GM23338 (cell line): Measurements from ENCODE around the gene HSPA12A. TPM values are rescaled to one million over a fixed set of nuclear protein-coding genes. Genes with fewer than 3 reads are reported as not detected.

ENCODE experiments used
- ATAC-seq: fragments of 200-7000 bp; cut with Tn5 transposase; 3 replicates; pipeline ENCODE4 v1.9.1; 2020
- DNase-seq: peaks from one replicate; pipeline ENCODE4 v3.0.0-alpha.2; 2015; ENCODE audit warnings: low spot score
- H2AFZ ChIP-seq: fragments of 200-600 bp; sonication (generic); 2 replicates; pipeline ENCODE4 v1.8.0; 2016; ENCODE audit warnings: antibody characterized with exemption, mild to moderate bottlenecking, moderate library complexity
- H3F3A ChIP-seq: fragments of 200-600 bp; sonication (generic); replicated peaks from 2 replicates; pipeline ENCODE4 v1.8.0; 2017; ENCODE audit warnings: antibody characterized with exemption, mixed run types, low read depth
- H3K27ac ChIP-seq: fragments of 200-600 bp; sonication (generic); 2 replicates; pipeline ENCODE4 v1.6.1; 2016; ENCODE audit warnings: low read depth
- H3K27me3 ChIP-seq: fragments of 200-600 bp; sonication (generic); 2 replicates; pipeline ENCODE4 v1.8.0; 2016; ENCODE audit warnings: mild to moderate bottlenecking, mixed run types, moderate library complexity; ENCODE audit not compliant: insufficient read depth
- H3K36me3 ChIP-seq: fragments of 200-600 bp; sonication (generic); 2 replicates; pipeline ENCODE4 v1.8.0; 2016; ENCODE audit warnings: mild to moderate bottlenecking; ENCODE audit not compliant: insufficient read depth
- H3K4me1 ChIP-seq: fragments of 200-600 bp; sonication (generic); 2 replicates; pipeline ENCODE4 v1.8.0; 2016; ENCODE audit warnings: mild to moderate bottlenecking, moderate library complexity; ENCODE audit not compliant: insufficient read depth
- H3K4me2 ChIP-seq: fragments of 200-600 bp; sonication (generic); 2 replicates; pipeline ENCODE4 v1.7.1; 2017; ENCODE audit warnings: mixed run types
- H3K4me3 ChIP-seq: fragments of 200-600 bp; sonication (generic); 2 replicates; pipeline ENCODE4 v1.6.1; 2016; ENCODE audit warnings: mixed run types
- H3K79me2 ChIP-seq: fragments of 200-600 bp; sonication (generic); replicated peaks from 2 replicates; pipeline ENCODE4 v1.8.0; 2017; ENCODE audit warnings: mild to moderate bottlenecking; ENCODE audit not compliant: insufficient read depth
- H3K9me2 ChIP-seq: fragments of 200-600 bp; sonication (generic); 2 replicates; pipeline ENCODE4 v1.8.0; 2017; ENCODE audit not compliant: insufficient read depth
- H4K20me1 ChIP-seq: fragments of 200-600 bp; sonication (generic); replicated peaks from 2 replicates; pipeline ENCODE4 v1.8.0; 2017; ENCODE audit warnings: mild to moderate bottlenecking; ENCODE audit not compliant: insufficient read depth
- H3K27ac Mint-ChIP-seq: 2 replicates; pipeline ENCODE4 v1.8.0; 2020; ENCODE audit warnings: inconsistent platforms, mild to moderate bottlenecking, moderate library complexity, mixed read lengths
- H3K27me3 Mint-ChIP-seq: 3 replicates; pipeline ENCODE4 v1.8.0; 2022; ENCODE audit warnings: low read depth, mild to moderate bottlenecking, moderate library complexity, mixed read lengths, inconsistent platforms; ENCODE audit not compliant: insufficient read depth, poor library complexity
- H3K36me3 Mint-ChIP-seq: 3 replicates; pipeline ENCODE4 v1.8.0; 2021; ENCODE audit warnings: low read depth, mild to moderate bottlenecking, inconsistent platforms, moderate library complexity, mixed read lengths
- H3K4me1 Mint-ChIP-seq: 3 replicates; pipeline ENCODE4 v1.8.0; 2020; ENCODE audit warnings: mild to moderate bottlenecking, inconsistent platforms, mixed read lengths
- H3K4me3 Mint-ChIP-seq: 3 replicates; pipeline ENCODE4 v1.8.0; 2021; ENCODE audit warnings: moderate library complexity, mild to moderate bottlenecking, inconsistent platforms, mixed read lengths
- H3K9me3 Mint-ChIP-seq: 3 replicates; pipeline ENCODE4 v1.8.0; 2020; ENCODE audit warnings: moderate library complexity, mild to moderate bottlenecking, inconsistent platforms, mixed read lengths
- CTCF ChIP-seq, 2 experiments: fragments of 200-600 bp in 1 of 2; sonication (generic) in 1 of 2; conservative IDR thresholded peaks; 2 replicates each; pipeline versions ENCODE4 v1.5.1 to v1.6.1; 2016 to 2017; ENCODE audit warnings: antibody characterized with exemption in 2 of 2, low read depth in 2 of 2, mild to moderate bottlenecking in 2 of 2, moderate library complexity in 1 of 2
- ETS1 ChIP-seq: IDR thresholded peaks from 2 replicates; pipeline ENCODE4 v1.6.1; 2016; ENCODE audit warnings: antibody characterized with exemption
- EZH2phosphoT487 ChIP-seq: fragments of 200-600 bp; sonication (generic); IDR thresholded peaks from one replicate; pipeline ENCODE4 v1.8.1; 2018; ENCODE audit warnings: antibody characterized with exemption; ENCODE audit not compliant: unreplicated experiment
- JUNB ChIP-seq: IDR thresholded peaks from one replicate; pipeline ENCODE4 v1.6.1; 2016; ENCODE audit warnings: antibody characterized with exemption; ENCODE audit not compliant: unreplicated experiment
- NANOG ChIP-seq: IDR thresholded peaks from 2 replicates; pipeline ENCODE4 v1.6.1; 2016; ENCODE audit warnings: antibody characterized with exemption, borderline replicate concordance
- POLR2AphosphoS5 ChIP-seq: IDR thresholded peaks from 2 replicates; pipeline ENCODE4 v1.6.1; 2016; ENCODE audit warnings: antibody characterized with exemption, low read depth
- REST ChIP-seq: IDR thresholded peaks from one replicate; pipeline ENCODE4 v1.6.1; 2018; ENCODE audit warnings: antibody characterized with exemption; ENCODE audit not compliant: unreplicated experiment
- polyA plus RNA-seq: library from polyadenylated mRNA; unstranded; fragments of >200 nt; fragmentation: Nextera tagmentation; extraction: Ambion mirVana; gene quantifications from 2 replicates; pipeline ENCODE4 v1.2.1, GENCODE V29; 2016
- total RNA-seq: library from RNA; depleted of rRNA; stranded (reverse); fragments of >200 nt; shearing (Covaris generic); gene quantifications from 2 replicates; pipeline ENCODE4 v1.2.3, GENCODE V29; 2014

The HSPA12A gene
- total and polyA plus RNA-seq, 2 experiments from 2014 or later, result 4.4 to 6.3 TPM

- Mint-ChIP-seq H3K27ac (no peak overlapping the region), H3K27me3 (peaks cover 2% of the 10 kb centered on the region), H3K4me1 (no peaks in the 10 kb centered on the region; the same call in 2 of the 3 replicates), H3K9me3 (no peaks in the 10 kb centered on the region), H3K4me3 (no peak overlapping the region), H3K36me3 (no peaks in the 10 kb centered on the region)
- no peaks in the 10 kb centered on the region for H3F3A ChIP-seq
- no peak overlapping the region for H3K4me3 ChIP-seq
- no peaks in the 10 kb centered on the region for H3K36me3 ChIP-seq
- 0 out of 2 replicates have a peak, but pooled peaks cover 3% of the 10 kb centered on the region for H3K9me2 ChIP-seq
- no peaks in the 10 kb centered on the region for H3K4me1 ChIP-seq
- DNase-seq (no peak), ATAC-seq (no peak)
- H4K20me1 ChIP-seq, result no peaks in the 10 kb centered on the region
- no peak overlapping the region for H2AFZ ChIP-seq
- no peak for TF ChIP-seq NANOG
- no peak for TF ChIP-seq EZH2phosphoT487
- no peak for TF ChIP-seq REST
- no peak for TF ChIP-seq ETS1
- no peak for TF ChIP-seq JUNB
- no peak overlapping the region for H3K4me2 ChIP-seq
- H3K27me3 ChIP-seq, result no peaks in the 10 kb centered on the region
- H3K79me2 ChIP-seq, result no peaks in the 10 kb centered on the region
- H3K27ac ChIP-seq, result no peak overlapping the region
These were observed 86.8 kb downstream of the HSPA12A start for GRCh38 chr10:116655568-116655967.

- Histone ChIP-seq H3K27me3 (no peaks in the 10 kb centered on the region), H3K4me2 (no peak overlapping the region), H3K4me3 (no peak overlapping the region), H3K9me2 (0 out of 2 replicates have a peak, but pooled peaks cover 3% of the 10 kb centered on the region), H3K79me2 (no peaks in the 10 kb centered on the region), H3K36me3 (no peaks in the 10 kb centered on the region), H3K4me1 (no peaks in the 10 kb centered on the region), H2AFZ (peak overlapping the region; percentile 67; the same call in 1 of the 2 replicates), H4K20me1 (no peaks in the 10 kb centered on the region), H3F3A (no peaks in the 10 kb centered on the region), H3K27ac (no peak overlapping the region)
- H3K36me3 Mint-ChIP-seq, result no peaks in the 10 kb centered on the region
- peaks cover 2% of the 10 kb centered on the region; the same call in 1 of the 3 replicates for H3K9me3 Mint-ChIP-seq
- no peak overlapping the region for H3K27ac Mint-ChIP-seq
- no peak for TF ChIP-seq POLR2AphosphoS5
- TF ChIP-seq CTCF (conservative IDR thresholded peaks at IDR 0.05; ENCODE audit: low read depth in 2 of 2), result peak; percentile 46 to 53
- TF ChIP-seq NANOG, result no peak
- H3K4me1 Mint-ChIP-seq, result no peaks in the 10 kb centered on the region; the same call in 2 of the 3 replicates
- H3K27me3 Mint-ChIP-seq, result peaks cover 2% of the 10 kb centered on the region
- ATAC-seq, result peak; percentile 98
- H3K4me3 Mint-ChIP-seq, result no peak overlapping the region
- DNase-seq, result peak; percentile 74
These were observed 87.5 kb downstream of the HSPA12A start for GRCh38 chr10:116654816-116655215.
